ENCODE measurements around the gene LAG3.
A peak's percentile ranks its signal among the peaks of the same experiment; 100 is the strongest.
"Not testable (repeated sequence)": the region's sequence is repeated elsewhere in the genome, so short reads cannot be mapped to it uniquely, and the experiment has no call there.

LAG3 gene

DNA sequence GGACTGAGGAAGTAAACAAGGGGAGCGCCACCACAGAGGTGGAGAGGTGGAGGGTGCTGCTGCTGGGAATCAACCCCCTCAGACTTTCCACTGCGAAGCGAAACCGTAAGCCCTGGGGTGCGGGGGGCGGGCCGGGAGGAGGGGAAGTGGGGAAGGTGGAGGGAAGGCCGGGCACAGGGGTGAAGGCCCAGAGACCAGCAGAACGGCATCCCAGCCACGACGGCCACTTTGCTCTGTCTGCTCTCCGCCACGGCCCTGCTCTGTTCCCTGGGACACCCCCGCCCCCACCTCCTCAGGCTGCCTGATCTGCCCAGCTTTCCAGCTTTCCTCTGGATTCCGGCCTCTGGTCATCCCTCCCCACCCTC, at the start of gene LAG3:
Gene LAG3 (plus strand): TSS at position 190 of the 365 bp plus-strand sequence. CDS start 333 bp downstream, outside the sequence.
- DNase-seq: peak; percentile 60

DNA sequence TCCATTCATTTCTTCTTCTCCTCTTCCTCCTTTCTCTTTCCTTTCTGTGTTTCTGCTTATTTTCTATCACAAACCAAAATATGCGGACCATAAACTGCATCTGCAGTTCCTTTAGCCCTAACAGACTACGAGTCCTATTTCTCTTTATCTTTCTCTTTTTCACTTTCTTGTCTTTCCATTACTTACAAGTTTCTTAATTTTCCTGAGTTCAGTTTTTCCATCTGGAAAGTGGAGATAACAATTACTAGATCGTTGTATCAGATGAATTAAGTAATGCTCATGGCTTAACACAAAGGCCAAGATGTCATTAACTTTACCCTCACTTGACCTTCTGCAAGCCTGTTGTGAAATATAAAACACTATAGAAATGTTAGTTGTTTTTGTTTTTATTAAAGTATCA, 49.5 kb upstream of the LAG3 start:
- DNase-seq: no peak

DNA sequence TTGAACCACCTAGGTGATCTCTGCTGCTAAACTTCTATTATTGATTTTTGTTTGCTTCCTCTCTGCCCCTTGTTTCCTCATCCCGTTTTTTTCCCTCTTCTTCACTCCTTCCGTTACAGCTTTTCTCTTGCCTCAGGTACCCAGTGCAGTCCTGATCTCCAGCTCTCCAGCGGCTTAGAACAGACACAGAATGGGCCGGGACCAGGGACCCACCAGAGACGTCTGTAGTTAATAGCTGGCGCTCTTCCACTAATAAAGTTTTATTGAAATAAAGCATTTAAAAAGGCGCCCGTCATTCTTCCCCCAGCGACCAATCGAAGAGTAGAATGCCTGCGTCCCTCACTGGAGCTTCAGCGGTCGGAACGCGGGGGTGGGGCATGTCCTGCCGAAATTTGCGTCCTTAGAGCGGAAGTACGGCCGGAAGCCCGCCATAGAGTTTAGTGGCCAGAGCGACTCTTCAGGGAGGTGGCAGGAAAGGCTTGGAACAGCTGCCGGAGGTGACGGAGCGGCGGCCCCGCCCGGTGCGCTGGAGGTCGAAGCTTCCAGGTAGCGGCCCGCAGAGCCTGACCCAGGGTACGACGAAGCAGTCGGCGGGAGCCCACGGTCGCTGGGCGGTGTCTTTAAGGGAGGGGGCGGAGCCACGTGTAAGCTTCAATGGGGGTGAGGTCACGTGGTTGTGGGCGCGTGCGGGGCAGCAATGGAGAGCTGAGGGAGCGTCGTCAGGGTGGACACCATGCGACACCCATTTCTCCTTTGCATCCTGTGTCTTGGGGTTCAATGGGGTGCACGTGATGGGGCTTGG, 48.5 kb upstream of the LAG3 start, which contains the start of gene COPS7A:
Gene COPS7A (plus strand): TSS at position 440 of the 802 bp plus-strand sequence. CDS start 611 bp downstream, outside the sequence.
- DNase-seq: peak; percentile 92

DNA sequence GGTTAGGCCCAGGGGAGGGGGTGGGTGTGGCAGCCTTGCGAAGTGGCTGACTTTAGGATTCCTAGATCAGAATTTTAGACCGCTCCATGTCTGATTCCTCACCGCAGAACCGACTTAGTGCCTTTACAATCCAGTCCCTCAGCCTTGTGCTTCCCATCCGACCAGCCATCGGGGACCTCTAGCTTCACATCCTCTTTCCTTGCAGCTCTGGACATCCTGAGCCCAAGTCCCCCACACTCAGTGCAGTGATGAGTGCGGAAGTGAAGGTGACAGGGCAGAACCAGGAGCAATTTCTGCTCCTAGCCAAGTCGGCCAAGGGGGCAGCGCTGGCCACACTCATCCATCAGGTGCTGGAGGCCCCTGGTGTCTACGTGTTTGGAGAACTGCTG, 47.9 kb upstream of the LAG3 start:
- peak; percentile 13 for DNase-seq

DNA sequence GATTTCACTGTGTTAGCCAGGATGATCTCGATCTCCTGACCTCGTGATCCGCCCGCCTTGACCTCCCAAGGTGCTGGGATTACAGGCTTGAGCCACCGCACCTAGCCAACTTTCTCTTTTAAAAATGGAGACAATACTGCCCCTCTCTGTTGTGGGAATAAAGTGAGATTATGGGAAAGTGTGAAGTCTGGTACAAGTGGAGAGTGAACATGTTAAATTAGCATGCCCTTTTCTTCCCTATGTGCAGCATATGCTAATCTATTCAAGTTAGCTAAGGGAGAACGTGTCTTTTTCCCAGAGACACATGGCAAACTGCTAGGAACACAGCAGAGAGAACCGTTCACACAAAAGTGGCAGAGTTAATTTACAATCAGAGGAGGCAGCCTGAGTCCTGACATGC, 47.0 kb upstream of the LAG3 start:
- DNase-seq: no peak

DNA sequence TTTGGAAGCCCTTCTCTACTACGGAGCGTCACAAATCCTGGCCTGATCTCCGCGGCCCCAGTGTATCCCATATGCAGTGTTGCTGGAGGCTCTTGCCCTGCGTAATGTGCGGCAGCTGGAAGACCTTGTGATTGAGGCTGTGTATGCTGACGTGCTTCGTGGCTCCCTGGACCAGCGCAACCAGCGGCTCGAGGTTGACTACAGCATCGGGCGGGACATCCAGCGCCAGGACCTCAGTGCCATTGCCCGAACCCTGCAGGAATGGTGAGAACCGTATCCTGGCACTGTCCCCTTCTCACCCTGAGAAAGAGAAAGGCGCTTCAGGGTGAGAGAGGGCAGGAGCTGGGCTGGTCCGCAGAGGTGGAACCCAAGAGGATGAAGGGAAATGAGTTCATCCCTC, 43.1 kb upstream of the LAG3 start:
- DNase-seq: no peak

DNA sequence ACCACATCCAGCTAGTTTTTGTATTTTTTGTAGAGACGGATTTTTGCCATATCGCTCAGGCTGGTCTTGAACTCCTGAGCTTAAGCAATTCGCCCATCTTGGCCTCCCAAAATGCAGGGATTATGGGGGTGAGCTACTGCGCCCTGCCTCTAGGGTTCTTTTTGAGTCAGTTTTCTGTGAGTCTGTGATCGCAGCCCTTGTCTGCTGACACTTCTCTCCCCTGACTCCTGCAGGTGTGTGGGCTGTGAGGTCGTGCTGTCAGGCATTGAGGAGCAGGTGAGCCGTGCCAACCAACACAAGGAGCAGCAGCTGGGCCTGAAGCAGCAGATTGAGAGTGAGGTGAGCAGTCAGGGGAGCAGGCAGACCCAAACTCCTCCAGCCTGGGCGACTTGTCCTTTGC, 42.2 kb upstream of the LAG3 start:
- no peak for DNase-seq

DNA sequence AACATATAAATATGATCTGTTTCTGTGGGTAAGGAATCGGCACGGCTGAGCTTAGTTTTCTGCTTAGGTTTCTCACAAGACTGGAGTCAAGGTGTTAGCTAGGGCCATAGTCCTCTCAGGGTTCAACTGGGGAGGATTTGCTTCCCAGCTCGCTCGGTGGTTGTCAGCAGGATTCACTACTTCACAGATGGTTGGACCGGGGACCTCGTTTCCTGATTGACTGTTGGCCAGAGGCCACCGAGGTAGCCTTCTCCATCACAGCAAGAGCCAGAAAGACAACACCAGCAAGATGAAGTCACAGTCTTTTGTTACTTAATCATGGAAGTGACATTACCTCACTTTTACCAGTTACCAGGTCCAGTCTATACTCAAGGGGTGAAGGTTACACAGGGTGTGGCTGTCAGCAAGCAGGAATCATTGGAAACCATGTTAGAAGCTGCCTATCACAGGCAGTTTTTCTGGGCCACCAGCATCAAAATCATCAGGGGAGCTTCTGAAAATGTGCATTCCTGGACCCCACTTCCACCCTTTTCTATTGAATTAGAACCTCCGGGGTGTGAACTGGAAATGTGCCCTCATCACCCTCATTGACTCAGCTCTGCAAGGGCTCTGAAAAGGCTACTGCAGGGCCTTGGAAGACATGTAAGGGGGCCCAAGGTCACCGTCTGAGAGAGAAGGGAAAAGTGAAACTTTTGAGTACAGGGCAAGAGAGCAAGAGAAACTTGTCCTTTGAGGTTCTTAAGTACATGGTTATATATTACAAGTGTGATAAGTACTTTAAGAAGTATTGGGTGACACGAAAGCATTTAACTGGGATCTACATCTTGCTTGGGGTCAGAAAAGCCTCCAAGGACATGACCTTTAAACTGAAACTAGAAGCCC, 37.6 kb upstream of the LAG3 start:
- no peak for DNase-seq

DNA sequence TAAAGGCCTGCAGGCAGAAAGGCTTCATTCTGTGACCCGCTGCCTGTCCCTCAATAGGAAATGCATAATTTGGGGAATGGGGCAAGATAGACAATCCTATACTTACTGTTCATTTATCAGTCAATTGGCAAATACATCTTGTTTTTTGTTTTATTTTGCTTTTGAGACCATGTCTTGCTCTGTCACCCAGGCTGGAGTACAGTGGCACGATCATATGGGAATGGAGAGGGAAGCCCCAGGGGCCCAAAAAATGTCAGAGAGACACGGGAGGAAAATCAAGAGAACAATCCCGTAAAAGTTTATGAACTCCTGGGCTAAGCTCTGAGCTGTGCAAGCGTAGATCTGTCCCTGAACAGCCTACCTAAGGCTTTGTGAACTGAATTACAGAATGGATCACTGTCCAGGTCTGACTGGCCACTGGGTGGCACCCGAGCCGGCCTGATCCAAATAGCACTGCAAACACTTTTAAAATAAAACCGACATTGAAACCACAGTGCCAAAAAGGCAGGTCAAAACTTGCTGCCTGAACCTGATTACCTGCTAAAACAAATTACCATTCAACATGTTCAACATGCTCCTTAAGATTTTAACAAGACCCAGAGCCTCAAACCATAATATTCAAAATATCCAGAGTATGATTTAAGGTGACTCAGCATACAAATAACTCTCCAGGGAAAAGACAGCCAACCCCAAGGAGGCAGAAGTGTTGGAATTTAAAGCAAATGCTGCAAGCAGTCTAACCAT, 36.7 kb upstream of the LAG3 start:
- peak; percentile 47 for DNase-seq

DNA sequence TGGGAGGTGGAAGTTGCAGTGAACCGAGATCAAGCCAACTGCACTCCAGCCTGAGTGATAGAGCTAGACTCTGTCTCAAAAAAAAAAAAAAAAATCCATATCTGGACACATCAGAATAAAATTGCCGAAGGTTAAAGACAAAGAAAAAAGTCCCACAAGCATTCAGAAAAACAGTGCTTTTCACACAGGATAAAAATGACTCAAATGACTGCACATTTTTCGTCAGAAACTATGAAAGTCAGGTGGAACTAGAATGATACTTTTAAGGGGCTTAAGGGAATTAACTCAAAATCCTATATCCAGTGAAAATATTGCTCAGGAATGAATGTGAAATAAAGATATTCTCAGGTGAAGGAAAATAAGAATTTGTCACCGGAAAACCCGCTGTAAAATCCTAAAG, 35.6 kb upstream of the LAG3 start:
- no peak for DNase-seq

DNA sequence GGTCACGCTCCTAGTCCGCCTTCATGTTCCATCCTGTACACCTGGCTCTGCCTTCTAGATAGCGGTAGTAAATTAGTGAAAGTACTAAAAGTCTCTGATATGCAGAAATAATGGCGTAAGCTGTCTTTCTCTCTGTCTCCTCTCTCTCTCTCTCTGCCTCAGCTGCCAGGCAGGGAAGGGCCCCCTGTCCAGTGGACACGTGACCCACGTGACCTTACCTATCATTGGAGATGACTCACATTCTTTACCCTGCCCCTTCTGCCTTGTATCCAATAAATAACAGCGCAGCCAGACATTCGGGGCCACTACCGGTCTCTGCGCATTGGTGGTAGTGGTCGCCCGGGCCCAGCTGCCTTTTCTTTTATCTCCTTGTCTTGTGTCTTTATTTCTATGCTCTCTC, 30.2 kb upstream of the LAG3 start:
- not testable (repeated sequence) for DNase-seq

DNA sequence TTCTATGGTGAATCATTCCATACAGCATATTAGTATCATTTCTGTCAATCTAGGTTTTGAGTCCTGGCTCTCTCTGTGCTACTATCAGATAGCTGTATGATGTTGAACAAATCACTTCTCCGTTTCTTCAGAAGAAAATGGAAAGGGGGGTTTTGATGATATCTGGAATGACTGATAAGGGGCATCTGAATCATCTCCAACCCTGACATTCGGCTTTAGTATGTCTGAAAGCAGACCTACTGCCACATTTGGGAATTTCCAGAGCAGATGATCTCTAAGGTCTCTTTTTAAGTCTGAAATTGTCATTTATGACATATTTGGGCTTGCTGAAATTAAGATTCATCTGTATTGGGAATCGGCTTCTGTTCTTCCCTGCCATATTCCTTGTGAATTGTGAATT, 29.5 kb upstream of the LAG3 start:
- DNase-seq: no peak

DNA sequence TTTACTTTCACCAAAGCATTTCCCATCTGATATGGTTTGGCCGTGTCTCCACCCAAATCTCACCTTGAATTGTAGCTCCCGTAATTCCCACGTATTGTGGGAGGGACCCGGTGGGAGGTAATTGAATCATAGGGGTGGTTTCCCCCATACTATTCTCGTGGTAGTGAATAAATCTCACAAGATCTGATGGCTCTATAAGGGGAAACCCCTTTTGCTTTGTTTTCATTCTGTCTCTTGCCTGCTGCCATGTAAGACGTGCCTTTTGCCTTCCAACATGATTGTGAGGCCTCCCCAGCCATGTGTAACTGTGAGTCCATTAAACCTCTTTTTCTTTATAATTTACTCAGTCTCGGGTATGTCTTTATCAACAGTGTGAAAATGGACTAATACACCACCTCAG, 29.0 kb upstream of the LAG3 start:
- not testable (repeated sequence) for DNase-seq

DNA sequence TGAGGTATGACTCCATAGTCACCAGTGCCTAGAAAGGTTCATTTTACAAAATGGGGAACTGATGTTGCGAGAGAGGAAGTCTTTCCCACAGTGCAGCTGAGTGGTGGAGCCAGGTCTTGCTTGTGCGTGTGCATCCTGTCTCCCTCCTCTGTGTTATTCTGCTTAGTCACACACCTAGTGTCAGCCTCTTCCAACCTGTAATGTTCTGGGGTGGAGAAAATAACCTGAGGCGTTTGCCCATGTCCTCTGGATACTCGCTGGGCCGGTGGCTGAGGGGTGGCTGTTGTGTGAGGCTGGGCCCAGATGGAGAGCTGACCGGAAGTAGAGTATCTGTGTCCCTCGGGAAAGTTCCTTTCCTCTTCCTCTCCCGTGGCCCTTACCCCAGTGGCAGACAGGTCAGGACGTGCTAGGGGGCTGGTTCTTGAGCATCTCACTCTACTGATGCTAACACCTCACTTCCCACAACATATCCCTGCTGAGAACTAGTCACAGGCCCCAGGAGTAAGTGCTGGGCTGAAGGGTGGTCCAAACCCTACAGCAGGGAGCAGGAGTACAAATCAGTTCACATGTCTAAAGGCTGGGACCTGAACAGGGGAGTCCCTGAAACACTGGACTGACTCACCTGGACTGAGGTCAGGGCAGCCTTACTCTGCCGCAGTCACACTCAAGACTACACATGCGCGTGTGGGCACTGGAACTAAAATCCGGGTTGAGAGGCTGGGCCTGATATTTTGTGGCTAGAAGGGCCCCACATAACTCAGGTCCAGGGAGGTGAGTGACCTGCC, 26.4 kb upstream of the LAG3 start:
- DNase-seq: no peak

DNA sequence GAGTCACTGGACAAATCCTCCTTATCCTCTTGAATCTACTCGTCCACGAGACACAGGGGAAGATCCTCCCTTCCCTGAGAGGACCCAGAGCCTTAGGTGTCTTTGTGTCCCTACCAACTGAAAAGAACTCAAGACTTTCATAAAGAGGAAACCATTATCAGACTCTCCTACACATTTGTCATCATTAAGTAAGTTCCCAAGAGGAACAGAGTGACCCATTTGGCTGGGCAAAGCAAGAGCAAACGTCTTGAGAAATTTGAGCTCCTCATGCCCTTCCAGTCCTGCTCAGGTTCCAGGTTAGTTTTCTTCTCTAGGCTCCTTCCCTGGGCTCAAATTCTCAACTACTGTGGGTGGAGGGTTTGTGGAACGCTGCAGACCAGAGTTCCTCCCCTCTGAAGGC, 25.1 kb upstream of the LAG3 start:
- no peak for DNase-seq

DNA sequence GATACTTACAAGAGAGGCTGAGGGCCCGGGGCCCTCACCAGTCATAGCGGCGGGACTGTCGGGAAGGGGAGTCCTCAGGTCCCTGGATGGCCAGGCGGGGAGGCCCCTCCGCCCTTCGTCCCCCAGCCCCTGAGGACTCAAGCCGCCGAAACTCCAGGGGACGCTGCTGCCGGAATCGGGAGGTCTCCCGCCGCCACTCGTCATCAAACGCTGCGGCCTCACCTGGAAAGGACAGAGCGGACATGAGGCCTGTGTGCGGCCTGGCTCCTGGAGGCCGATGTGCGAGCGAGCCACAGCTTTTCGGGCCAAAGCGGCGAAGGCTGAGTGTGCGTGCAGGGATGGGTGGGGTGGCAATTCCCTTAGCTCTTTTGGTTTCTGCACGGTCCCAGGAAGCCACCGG, 23.6 kb upstream of the LAG3 start:
- DNase-seq: no peak

DNA sequence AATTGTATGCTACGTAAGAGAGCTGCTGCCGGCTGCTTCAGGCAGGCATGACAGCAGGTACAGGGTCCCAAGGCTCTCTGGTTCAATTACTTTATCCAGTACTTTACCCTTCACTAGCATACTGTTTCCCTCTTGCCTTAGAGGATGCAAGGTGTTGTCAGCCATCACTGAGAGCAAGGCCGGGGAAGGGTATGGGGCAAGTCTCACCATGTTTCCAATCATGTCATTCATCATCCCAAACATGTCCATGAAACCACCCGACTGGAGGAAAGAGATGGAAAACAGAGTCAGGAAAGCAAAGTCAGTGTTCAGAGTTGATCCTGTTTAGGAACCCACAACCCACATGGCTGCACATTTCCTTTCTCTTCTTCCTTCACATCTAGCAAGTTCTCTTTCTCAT, 21.8 kb upstream of the LAG3 start:
- no peak for DNase-seq

DNA sequence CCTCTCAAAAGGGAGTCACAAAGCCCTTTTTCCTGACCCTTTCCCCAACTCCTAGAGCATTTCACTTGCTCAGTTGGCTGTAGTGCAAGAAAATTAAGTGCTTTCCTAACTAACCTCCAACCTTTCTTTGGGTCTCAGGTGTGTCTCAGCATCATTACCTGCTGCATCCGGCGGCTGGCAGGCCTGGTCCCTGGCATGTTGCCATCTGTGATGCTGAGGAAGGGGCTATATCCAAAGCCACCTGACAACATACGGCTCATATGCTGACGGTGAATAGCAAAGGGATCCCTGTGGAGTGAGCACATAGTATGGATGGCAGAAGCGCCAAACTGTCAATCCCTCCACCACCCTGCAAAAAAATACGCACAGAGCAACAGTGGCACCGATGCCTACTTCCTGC, 20.6 kb upstream of the LAG3 start:
- DNase-seq: no peak

DNA sequence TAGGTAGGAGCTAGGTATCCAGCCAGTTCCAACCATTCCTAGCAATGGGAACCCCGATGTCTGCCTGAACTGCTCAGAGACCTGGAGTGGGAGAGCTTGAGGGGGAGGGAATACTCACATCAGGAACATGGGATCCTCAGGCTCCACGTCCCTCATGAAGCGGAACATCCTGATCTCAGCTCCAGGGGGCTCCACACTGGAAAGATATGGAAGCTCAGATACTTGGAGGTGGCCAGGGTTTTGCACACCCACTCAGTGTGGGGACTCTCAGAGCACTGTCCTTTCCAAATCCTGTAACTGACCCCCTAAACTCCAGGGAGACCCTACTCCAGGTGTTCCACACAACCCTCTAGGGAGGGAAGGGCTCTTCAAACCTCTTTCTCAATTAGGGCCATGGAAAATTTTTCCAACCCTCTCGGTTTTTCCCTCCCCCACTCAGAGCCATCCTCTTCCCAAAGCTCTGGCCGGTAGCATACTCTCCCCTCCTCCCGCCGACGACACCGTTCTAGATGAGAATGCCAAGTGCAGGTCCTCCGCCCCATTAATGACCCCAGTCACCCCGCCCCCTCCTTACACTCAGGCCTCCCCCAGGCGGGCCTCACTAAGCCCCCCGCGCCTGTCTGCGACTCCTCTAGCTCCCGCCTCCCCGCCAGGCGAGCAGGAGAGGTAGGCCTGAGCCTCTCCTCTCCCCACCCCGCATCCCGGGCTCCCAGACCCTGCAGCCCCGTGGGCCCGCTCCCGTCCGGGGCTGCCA, 20.0 kb upstream of the LAG3 start:
- peak; percentile 41 for DNase-seq

DNA sequence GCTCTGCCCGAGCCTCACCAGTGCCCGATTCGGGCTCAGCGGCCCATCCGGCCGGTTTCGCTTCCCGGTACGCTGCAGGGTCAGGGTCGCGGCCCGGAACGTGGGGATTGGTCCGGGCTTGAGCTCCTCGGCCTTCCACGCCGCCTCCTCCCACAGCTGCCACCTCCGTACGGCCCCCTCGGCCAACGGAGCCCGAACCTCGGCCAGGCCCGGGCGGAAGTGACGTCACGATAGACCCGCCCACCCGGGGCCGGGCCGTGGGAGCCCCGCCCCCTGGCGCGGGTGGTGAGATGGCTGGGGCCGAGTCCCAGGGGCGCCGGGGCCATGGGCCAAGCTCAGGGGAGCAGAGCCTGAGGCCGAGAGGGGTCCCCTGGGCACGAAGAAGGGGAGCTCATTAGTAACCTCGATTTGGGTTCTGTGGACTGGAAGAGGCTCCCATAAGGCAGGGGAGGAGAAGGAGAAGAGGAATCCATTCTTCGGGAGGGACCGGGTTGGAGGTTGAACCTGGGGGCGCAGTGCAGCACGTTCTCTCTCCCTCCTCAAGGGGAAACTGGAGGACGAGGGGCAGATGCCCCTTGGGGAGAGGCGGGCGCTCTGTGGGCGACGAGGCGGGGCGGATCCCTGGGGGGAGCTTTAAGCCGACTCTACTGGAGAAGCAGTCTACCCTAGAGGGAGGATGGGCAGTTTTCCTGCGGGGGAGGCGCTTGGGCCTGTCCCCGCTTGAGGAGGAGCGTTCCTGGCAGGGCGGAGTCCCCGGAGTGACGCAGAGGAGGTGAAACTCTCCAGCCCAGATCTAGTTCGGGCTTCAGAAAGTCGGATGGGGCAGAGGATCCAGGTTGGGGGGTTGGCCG, 19.2 kb upstream of the LAG3 start, which contains the start of gene MLF2:
Gene MLF2 (minus strand): TSS at position 221 of the 851 bp plus-strand sequence. CDS start 807 bp downstream, outside the sequence.
- DNase-seq: peak; percentile 97
